RWPE2 (cell line): ENCODE results near the gene RRM1.

ENCODE experiments used
- ATAC-seq: fragments of 200-7000 bp; cut with Tn5 transposase; 3 replicates; pipeline ENCODE4 v1.9.1; 2021; ENCODE audit warnings: low read depth
- DNase-seq: peaks from one replicate; pipeline ENCODE4 v3.0.0-alpha.2; 2020; ENCODE audit warnings: low spot score
- H3K27ac ChIP-seq: fragments of 450-650 bp; 2 replicates; pipeline ENCODE4 v1.5.1; 2017; ENCODE audit warnings: mild to moderate bottlenecking; ENCODE audit not compliant: poor library complexity, severe bottlenecking
- H3K27me3 ChIP-seq: fragments of 250-450 bp; sonication (Bioruptor Pico); 2 replicates; pipeline ENCODE4 v1.5.1; 2021; ENCODE audit warnings: mild to moderate bottlenecking, moderate library complexity; ENCODE audit not compliant: insufficient read depth, poor library complexity, severe bottlenecking
- H3K36me3 ChIP-seq: fragments of 250-450 bp; sonication (Bioruptor Pico); 2 replicates; pipeline ENCODE4 v1.5.1; 2020; ENCODE audit warnings: low read depth, mild to moderate bottlenecking, moderate library complexity
- H3K4me1 ChIP-seq: fragments of 250-450 bp; sonication (Bioruptor Pico); 2 replicates; pipeline ENCODE4 v1.5.1; 2021; ENCODE audit warnings: mild to moderate bottlenecking, moderate library complexity; ENCODE audit not compliant: insufficient read depth, poor library complexity, severe bottlenecking
- H3K4me3 ChIP-seq: fragments of 250-450 bp; sonication (Bioruptor Pico); 2 replicates; pipeline ENCODE4 v1.5.1; 2021; ENCODE audit warnings: mild to moderate bottlenecking, moderate library complexity; ENCODE audit not compliant: severe bottlenecking
- H3K9me3 ChIP-seq: fragments of 250-450 bp; sonication (Bioruptor Pico); 2 replicates; pipeline ENCODE4 v1.5.1; 2021; ENCODE audit warnings: mild to moderate bottlenecking, moderate library complexity; ENCODE audit not compliant: severe bottlenecking
- TF ChIP-seq, protein P1 (sequence below): fragments of 450-650 bp; IDR thresholded peaks from one replicate; pipeline ENCODE4 v1.5.1; 2017; ENCODE audit warnings: mild to moderate bottlenecking, moderate library complexity; ENCODE audit not compliant: poor library complexity, severe bottlenecking

RRM1 gene

DNA sequence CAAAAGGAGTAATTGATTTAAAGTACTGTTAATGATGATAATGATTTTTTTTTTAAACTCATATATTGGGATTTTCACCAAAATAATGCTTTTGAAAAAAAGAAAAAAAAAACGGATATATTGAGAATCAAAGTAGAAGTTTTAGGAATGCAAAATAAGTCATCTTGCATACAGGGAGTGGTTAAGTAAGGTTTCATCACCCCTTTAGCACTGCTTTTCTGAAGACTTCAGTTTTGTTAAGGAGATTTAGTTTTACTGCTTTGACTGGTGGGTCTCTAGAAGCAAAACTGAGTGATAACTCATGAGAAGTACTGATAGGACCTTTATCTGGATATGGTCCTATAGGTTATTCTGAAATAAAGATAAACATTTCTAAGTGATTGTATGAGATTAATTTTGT lies 43.9 kb downstream of the RRM1 start:
- no peak overlapping the region for H3K4me3 ChIP-seq
- peaks cover 62% of the 10 kb centered on the region for H3K36me3 ChIP-seq
- TF ChIP-seq, protein P1, sequence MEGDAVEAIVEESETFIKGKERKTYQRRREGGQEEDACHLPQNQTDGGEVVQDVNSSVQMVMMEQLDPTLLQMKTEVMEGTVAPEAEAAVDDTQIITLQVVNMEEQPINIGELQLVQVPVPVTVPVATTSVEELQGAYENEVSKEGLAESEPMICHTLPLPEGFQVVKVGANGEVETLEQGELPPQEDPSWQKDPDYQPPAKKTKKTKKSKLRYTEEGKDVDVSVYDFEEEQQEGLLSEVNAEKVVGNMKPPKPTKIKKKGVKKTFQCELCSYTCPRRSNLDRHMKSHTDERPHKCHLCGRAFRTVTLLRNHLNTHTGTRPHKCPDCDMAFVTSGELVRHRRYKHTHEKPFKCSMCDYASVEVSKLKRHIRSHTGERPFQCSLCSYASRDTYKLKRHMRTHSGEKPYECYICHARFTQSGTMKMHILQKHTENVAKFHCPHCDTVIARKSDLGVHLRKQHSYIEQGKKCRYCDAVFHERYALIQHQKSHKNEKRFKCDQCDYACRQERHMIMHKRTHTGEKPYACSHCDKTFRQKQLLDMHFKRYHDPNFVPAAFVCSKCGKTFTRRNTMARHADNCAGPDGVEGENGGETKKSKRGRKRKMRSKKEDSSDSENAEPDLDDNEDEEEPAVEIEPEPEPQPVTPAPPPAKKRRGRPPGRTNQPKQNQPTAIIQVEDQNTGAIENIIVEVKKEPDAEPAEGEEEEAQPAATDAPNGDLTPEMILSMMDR = no peak

DNA sequence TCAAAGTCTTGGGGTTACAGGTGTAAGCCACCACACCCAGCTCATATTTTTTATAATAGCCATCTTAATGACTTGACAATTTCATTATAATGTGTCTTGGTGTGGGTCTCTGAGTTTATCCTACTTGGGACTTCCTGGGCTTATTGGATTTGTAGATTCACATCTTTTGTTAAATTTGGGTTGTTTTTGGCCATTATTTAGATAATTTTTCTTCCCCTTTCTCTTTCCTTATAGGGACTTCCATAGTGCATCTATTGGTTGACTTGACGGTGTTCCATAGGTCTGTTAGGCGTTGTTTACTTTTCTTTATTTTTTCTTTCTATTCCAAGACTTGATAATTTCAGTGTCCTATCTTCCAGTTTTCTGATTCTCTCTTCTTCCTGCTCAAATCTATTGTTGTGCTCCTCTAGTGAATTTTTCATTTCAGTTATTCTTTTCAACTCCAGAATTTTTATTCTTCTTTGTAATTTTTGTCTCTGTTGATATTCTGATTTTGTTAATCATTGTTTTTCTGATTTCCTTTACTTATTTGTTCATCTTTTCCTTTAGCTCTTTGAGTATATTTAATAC lies 45.6 kb downstream of the RRM1 start:
- ATAC-seq = no peak
- Histone ChIP-seq H3K4me1 (no peaks in the 10 kb centered on the region), H3K9me3 (peaks cover 4% of the 10 kb centered on the region), H3K27me3 (no peaks in the 10 kb centered on the region), H3K4me3 (no peak overlapping the region), H3K36me3 (peaks cover 47% of the 10 kb centered on the region), H3K27ac (no peak overlapping the region)
- TF ChIP-seq, protein P1 = no peak
- no peak for DNase-seq

More for the DNA sequence above, 43.9 kb downstream of the RRM1 start:
- Histone ChIP-seq H3K27ac (no peak overlapping the region), H3K27me3 (no peaks in the 10 kb centered on the region), H3K9me3 (peaks cover 4% of the 10 kb centered on the region), H3K4me1 (peaks cover 6% of the 10 kb centered on the region)
- ATAC-seq = no peak
- DNase-seq = no peak

DNA sequence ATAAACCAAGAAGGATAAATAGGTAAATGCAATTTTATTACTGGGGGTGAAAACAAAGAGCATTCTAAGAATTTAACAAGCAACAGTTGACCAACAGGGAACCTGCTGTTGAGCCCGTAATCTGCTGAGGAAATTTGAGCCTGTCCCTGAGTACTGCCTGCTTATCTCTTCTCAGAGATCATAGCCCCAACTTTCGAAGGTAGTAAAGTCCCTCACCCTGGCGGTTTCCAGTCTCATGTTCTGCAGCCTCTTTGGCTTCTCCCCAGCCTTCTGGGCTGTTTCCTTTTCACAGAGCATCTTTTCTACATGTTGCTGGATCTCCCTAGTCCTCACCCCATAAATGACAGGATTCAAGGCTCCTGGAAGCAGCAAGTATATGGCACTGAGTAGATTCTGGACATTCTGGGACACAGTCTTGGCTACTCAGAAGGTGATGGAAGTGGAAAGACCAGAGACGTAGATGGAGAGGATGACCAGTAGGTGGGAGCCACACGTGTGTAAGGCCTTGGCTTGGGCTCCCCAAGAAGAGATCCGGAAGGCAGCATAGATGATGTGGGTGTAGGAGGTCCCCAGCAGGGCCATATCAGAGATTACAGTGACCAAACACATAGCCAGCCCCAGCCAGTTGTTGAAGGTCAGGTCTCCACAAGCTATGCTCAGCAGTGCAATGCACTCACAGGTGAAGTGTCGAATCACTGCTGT lies 51.6 kb downstream of the RRM1 start:
- no peaks in the 10 kb centered on the region for H3K4me1 ChIP-seq
- TF ChIP-seq, protein P1 = no peak
- no peak overlapping the region for H3K4me3 ChIP-seq
- no peak for ATAC-seq
- no peak for DNase-seq
- H3K27ac ChIP-seq = no peak overlapping the region
- no peaks in the 10 kb centered on the region for H3K27me3 ChIP-seq
- no peaks in the 10 kb centered on the region for H3K9me3 ChIP-seq
- H3K36me3 ChIP-seq = peaks cover 2% of the 10 kb centered on the region; the same call in 1 of the 2 replicates

DNA sequence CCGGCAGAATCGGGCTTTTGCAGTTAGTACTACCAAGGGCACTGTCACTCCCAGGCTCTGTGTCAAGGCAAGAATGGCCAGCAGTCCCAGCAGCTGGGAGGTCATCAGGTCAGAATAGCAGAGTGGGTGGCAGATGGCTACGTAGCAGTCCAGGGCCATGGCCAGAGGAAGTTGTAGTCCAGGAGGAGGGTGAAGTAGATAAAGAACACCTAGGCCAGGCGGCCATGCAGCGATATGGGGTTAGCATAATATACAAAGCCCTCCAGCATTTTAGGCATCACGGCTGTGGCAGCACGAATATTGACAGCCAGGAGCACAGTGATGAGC lies 52.1 kb downstream of the RRM1 start:
- ATAC-seq = no peak
- H3K9me3 ChIP-seq = no peaks in the 10 kb centered on the region
- no peaks in the 10 kb centered on the region for H3K27me3 ChIP-seq
- DNase-seq = no peak
- H3K27ac ChIP-seq = no peak overlapping the region
- no peak overlapping the region for H3K4me3 ChIP-seq
- H3K4me1 ChIP-seq = no peaks in the 10 kb centered on the region
- H3K36me3 ChIP-seq = no peaks in the 10 kb centered on the region
- TF ChIP-seq, protein P1 = no peak

DNA sequence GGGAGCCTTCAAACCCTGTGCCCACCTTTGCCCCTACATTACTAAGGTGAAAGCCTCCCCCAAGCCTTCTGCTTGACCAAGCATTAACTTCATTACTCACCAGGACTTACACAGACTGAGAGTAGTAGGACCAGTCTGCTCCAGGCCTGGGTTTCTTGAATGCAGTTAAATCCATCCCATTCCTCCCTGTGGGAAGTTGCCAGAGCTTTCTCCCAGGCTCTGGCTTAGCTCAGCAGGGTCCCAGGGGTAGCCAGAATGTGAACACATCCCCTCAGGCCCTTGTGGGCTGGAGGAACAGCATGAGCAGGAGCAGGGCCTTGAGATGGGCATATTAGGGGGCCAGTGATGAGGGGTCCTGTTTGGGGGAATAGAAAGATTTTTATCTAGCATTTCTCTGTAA lies 59.9 kb downstream of the RRM1 start:
- Histone ChIP-seq H3K27ac (no peak overlapping the region), H3K4me1 (no peaks in the 10 kb centered on the region), H3K4me3 (no peak overlapping the region), H3K9me3 (no peaks in the 10 kb centered on the region), H3K36me3 (no peaks in the 10 kb centered on the region), H3K27me3 (no peaks in the 10 kb centered on the region)
- DNase-seq (no peak), ATAC-seq (no peak; the same call in 2 of the 3 replicates)
- TF ChIP-seq, protein P1 = no peak
